HG03378 (cell line): ENCODE data around the gene ZNF143.
"Not testable (repeated sequence)": the region's sequence is repeated elsewhere in the genome, so short reads cannot be mapped to it uniquely, and the experiment has no call there.

Experiments used
- ATAC-seq: cut with Tn5 transposase; IDR thresholded peaks from one replicate; pipeline ENCODE4 v1.9.1; 2021; ENCODE audit warnings: mild to moderate bottlenecking, moderate library complexity; ENCODE audit not compliant: unreplicated experiment

ZNF143 gene

GRCh38 chr11:9535189-9535781 lies 74.5 kb downstream of the ZNF143 start:
- no peak for ATAC-seq

DNA sequence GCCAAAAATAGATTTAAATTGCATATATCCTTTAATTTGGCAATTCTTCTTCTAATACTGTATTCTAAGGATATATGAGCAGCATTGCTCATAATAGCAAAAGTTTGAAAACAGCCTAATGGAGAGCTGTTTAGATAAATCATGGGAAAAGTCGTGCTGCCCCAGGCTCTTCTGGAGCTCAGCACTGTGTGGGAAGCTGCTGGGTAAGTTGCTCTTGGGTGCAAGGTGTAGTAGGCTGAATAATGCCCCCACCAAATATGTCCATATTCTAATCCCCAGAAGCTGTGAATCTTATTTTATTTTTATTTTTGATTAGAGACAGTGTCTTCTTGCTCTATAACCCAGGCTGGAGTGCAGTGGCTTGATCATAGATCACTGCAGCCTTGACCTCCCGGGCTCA lies 77.7 kb downstream of the ZNF143 start:
- no peak for ATAC-seq

GRCh38 chr11:9549216-9549615 lies 88.4 kb downstream of the ZNF143 start:
- not testable (repeated sequence) for ATAC-seq

DNA sequence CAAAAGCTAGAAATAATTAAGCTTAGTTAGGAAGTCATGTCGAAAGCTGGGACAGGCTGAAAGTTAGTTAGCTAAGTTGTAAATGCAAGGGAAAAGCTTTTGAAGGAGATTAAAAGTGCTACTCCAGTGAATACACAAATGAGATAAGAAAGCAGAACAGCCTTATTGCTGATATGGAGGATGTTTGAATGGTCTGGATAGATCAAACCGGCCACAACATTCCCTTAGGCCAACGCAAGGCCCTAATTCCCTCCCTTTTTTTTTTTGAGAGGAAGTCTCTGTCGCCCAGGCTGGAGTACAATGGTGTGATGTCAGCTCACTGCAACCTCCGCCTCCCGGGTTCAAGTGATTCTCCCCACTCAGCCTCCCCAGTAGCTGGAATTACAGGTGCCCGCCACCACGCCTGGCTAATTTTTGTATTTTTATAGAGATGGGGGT lies 89.4 kb downstream of the ZNF143 start:
- no peak for ATAC-seq

GRCh38 chr11:9561279-9561982 lies 100.6 kb downstream of the ZNF143 start:
- ATAC-seq = no peak

DNA sequence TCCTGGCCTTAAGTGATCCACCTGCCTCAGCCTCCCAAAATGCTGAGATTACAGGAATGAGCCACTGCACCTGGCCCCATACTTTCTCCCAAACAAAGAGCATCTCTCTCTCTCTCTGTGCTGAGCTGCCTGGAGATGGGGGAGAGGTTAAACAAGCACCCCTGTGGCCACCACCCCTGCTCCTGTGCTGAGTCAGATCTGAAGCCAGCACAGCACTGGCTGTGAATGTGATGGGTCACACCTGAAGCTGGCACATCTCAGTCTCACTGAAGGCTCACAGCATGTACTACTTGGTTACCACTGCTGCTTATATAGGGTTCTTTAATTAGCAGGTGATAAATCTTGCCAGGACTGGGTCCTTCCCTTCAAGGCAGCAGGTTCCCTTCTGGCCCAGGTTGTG lies 101.9 kb downstream of the ZNF143 start:
- ATAC-seq = no peak

DNA sequence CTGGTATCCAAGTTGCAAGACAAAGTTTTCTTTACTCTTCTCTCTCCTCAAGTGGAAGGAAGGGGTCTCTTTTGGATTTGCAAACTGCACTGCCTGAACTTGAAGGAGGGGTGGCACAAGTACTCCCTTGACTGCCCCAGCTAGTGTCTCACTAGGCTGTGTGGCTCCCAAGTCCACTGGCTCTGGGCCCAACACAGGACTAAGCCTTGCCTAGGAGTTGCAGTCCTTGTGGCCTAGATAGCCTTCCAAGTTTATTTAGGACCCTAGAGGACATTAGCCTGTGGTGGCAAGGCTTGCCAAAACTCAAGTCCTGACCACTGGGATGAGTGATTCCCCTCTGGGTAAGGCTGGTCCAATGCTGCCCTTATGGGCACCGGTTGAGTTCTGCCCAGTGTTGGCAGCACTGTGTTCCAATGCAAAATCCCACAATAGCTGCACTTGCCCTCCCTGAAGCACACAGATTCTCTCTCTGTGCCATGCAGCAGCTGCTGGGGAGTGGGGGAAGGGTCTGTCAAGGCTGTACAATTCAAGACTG lies 102.5 kb downstream of the ZNF143 start:
- ATAC-seq = no peak

DNA sequence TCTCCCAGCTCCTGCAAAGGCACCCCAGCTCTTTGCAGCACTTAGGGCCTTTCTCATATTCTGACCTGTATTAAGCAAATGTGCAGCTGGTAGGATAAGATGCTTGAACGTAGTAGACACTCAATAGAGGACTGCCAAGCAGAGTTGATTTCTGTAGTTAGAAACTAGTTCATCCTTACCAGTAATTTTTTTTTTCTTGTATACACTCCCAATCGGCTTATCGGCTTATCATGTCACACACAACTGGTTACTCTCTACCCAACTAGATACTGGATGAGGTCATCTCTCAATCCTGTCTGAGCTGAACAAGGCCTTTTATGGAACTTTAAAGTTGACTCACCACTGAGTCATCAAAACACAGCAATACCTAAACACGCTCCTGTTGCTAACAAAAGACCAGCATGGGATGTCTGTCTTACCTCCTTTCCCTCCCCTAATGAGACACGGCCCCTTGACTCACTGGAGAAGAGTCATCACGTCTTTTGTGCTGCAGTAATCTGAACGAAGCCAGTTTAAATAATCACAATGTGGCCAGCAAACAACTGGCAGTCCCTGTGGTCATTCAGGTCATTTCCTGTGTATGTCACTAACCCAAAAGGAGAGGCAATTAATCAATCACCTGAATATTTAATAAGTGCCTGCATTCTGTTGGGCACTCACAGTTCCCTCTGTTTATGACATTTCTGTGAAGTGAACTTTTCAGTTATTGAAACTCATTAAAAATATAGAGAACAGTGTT lies 105.2 kb downstream of the ZNF143 start:
- ATAC-seq = peak; percentile 95

- ATAC-seq = no peak
Observed at GRCh38 chr11:9566561-9567063, 105.8 kb downstream of the ZNF143 start.

DNA sequence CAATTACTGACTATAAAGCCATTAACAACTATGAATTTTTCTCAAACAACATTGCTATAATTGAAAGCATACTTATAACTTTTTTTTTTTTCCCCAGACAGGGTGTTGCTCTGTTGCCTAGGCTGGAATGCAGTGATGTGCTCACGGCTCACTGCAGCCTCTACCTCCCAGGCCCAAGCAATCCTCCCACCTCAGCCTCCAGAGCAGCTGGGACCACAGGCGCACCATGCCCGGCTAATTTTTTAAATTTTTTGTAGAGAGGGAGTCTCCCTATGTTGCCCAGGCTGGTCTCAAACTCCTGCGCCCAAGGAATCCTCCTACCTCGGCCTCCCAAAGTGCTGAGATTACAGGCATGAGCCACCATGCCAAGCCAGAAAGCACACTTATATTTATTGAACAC lies 106.6 kb downstream of the ZNF143 start:
- ATAC-seq = no peak

DNA sequence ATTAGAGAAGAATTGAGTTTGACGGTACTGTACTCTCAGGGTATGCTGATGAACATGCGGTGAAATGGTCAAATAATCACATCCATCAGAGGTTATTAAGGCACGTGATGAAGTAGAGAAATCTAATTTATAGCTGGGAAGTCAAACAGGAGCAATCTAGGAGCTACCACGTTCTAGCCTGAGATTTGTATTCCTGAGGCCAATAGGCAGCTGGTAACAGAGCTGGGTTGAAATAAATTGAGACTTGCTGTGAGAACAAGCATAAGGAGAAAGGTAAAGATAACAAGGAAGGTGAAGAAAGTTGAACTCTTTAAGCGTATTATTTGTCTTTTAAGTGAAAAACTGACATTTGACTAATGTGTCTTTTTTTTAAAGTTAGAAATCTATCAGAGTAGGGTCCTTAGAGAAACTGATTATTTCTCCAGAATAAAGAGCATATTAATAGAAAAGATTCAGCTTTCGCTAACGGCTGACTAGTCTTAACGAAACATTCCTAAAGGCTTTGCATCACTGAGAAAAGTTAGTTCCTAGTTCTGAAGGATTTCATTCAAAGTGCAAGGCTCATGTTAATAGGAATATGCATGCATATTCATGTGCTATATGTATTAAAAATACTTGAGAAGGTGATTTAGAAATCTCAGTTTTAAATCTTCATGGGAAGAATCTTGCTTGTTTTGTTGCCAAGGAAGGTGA lies 107.5 kb downstream of the ZNF143 start:
- ATAC-seq = no peak

DNA sequence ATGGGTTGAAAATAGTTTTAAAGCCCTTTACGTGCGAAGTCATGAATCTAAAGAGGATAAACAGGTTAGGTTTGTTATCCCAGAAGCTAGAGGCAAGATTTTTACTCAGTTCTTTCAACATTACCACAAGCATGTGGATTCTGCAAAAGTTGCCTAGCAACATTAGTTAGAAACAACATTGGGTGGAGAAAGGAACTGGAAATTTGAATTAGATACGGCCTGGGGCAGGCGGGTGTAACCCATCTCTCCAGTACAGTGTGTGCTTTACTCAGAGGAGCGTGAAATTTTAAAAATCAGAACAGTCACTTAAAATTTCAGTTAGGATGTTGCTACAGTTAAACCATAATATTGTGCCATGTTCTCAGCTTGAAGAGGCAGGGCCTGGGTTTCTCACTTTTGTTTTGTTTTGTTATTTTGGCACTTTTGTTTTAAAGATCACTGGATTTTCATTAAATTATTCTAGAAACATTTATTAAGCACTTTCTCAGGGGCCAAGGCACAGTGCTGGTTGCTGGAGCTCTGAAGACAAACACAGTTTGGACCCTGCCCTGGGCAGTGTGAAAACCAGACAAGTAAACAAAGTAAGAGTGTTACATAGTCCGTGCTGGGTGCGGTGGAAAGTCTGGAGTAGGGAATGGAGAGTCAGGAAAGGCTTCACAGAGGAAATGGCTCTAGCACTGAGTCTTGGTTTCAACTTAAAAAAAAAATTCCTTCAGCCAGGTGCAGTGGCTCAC lies 108.2 kb downstream of the ZNF143 start:
- ATAC-seq = no peak

- no peak for ATAC-seq
Observed at GRCh38 chr11:9569588-9570164, 108.9 kb downstream of the ZNF143 start.

- ATAC-seq = no peak
Observed at GRCh38 chr11:9570313-9571025, 109.7 kb downstream of the ZNF143 start.

DNA sequence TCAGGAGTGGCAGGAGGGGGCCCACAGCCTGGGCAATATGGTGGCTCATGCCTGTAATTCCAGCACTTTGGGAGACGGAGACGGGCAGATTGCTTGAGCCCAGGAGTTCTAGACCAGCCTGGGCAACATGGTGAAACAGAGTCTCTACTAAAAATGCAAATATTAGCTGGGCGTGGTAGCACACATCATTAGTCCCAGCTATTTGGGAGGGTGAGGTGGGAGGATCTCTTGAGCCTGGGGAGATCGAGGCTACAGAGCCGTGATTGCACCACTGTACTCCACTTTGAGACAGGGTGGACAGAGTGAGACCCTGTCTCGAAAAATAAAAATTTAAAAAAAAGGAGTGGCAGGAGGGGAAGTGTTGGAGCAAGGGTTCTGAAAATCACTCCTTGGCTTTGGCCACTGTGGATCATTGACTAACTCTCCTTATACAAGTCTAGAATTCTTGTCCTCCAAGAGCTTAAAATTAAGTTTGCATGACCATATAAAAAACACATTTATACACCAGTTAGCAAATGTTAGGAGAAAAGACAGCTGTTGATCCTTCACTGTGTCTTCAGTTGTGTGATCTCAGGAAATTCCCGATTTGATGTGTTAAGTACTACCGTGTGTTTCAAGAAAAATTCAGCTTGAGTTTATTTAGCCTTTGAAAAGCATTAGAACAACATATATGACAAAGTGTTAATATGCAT lies 110.4 kb downstream of the ZNF143 start:
- ATAC-seq = no peak

DNA sequence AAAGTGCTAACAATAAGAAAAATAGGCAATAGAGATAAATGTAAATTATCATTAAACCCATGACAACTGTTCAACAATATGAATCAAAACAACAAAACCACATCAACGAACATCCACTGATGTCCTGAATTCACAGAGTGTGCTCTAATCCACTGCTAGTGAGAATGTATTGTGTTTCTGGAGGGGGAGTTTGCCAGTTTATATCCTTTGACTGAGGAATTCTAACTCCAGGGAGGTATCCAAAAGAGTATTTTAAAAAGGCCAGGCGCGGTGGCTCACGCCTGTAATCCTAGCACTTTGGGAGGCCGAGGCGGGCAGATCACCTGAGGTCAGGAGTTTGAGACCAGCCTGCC lies 110.9 kb downstream of the ZNF143 start:
- no peak for ATAC-seq

GRCh38 chr11:9573052-9573774 lies 112.4 kb downstream of the ZNF143 start, which contains the start of gene WEE1:
Gene WEE1 (plus strand): TSS chr11:9573670. CDS start chr11:9573934, 264 bp downstream.
- peak; percentile 64 for ATAC-seq
